ENCODE data around the gene SMARCD2.

DNA sequence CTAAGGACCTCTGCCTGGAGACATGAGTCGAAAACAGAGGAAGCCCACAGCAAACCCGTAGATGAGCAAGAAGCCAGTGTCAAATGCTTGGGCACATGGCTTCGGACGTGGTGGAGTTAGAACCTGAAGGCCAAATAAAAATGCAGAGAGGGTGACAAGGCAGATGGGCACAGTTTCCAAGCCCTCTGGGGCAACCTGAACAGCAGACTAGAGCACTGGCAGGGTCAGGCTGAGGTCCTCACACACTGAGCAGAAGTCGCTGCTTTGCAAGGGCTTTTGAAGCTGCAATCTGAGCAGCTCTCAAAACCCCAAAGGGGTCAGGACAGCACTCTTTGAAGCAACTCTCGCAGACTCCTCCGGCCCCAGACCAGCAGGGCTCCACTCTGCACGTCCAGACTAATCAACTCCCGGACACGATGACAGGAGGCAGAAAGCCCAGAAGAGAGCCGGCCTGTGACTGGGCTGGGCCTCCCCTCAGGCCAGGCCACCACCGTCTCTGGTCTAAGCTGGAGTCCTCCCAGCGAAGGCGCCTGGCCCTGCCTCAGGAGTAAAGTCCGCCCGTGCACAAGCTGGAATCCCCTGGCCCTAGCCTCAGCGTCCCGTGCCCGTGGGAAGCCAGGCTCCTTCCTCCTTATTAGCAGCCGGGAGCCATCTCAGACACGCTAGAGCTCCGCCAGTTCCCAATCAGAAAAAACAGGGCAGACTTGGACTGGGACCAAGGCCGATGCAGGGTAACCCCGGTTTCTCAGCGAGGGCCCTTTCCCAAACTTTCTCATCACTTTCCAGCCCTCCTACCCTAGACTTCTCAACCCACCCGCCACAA, 924 bp downstream of the SMARCD2 start:
- TF ChIP-seq, protein P1, sequence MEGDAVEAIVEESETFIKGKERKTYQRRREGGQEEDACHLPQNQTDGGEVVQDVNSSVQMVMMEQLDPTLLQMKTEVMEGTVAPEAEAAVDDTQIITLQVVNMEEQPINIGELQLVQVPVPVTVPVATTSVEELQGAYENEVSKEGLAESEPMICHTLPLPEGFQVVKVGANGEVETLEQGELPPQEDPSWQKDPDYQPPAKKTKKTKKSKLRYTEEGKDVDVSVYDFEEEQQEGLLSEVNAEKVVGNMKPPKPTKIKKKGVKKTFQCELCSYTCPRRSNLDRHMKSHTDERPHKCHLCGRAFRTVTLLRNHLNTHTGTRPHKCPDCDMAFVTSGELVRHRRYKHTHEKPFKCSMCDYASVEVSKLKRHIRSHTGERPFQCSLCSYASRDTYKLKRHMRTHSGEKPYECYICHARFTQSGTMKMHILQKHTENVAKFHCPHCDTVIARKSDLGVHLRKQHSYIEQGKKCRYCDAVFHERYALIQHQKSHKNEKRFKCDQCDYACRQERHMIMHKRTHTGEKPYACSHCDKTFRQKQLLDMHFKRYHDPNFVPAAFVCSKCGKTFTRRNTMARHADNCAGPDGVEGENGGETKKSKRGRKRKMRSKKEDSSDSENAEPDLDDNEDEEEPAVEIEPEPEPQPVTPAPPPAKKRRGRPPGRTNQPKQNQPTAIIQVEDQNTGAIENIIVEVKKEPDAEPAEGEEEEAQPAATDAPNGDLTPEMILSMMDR (IDR thresholded peaks at IDR 0.05): no peak
- TF ChIP-seq POLR2A (IDR thresholded peaks at IDR 0.05) (no peak), POLR2AphosphoS5 (IDR thresholded peaks at IDR 0.05) (no peak)
